Endothelial cell of umbilical vein (primary cell): Measurements from ENCODE around the gene GAL3ST3. TPM values are rescaled to one million over a fixed set of nuclear protein-coding genes. Genes with fewer than 3 reads are reported as not detected.

Experiments used
- BruUV-seq: library from RNA; stranded (reverse); fragments of 400-500 nt; replicated peaks from 2 replicates; lab custom pipeline; 2021; lab: Mats Ljungman, UMichigan
- CTCF ChIA-PET: fragments of 300-600, 350-600 bp; sonication (Branson Sonifier 250); formaldehyde crosslinking; loops from one replicate; lab custom pipeline; 2021; ENCODE audit warnings: antibody characterized with exemption, inconsistent platforms; lab: Charles Lee
- POLR2A ChIA-PET: fragments of 300-600, 350-600 bp; sonication (Branson Sonifier 250); formaldehyde crosslinking; loops from one replicate; lab custom pipeline; 2021; ENCODE audit warnings: antibody characterized with exemption, inconsistent platforms; lab: Charles Lee
- DNase-seq: peaks from one replicate; pipeline ENCODE4 v3.0.0-alpha.2; 2011; ENCODE audit warnings: low read depth, low spot score
- FAIRE-seq: peaks from 2 replicates; lab custom pipeline; 2011; peaks lifted over from hg19 to GRCh38; lab: Jason Lieb, UNC
- H2AFZ ChIP-seq: 2 replicates; pipeline ENCODE4 v1.6.0; 2012; ENCODE audit warnings: low read depth, low read length, control low read depth, inconsistent platforms
- H3K27ac ChIP-seq: 2 replicates; pipeline ENCODE4 v1.5.1; 2011; ENCODE audit warnings: low read depth, mild to moderate bottlenecking, control low read depth, low read length, moderate library complexity; ENCODE audit not compliant: insufficient read depth
- H3K27me3 ChIP-seq, 2 experiments: 2 replicates each; pipeline versions ENCODE4 v1.6.0 to v1.6.1; 2011; ENCODE audit warnings: low read length in 2 of 2, mixed read lengths in 1 of 2; ENCODE audit not compliant: control insufficient read depth in 2 of 2, insufficient read depth in 2 of 2
- H3K36me3 ChIP-seq, 2 experiments: 2 replicates in 1 of 2; 3 replicates in 1 of 2; pipeline ENCODE4 v1.5.1; 2011; ENCODE audit warnings: low read length in 2 of 2, mild to moderate bottlenecking in 1 of 2, moderate library complexity in 1 of 2; ENCODE audit not compliant: control insufficient read depth in 2 of 2, insufficient read depth in 2 of 2; ENCODE audit errors: extremely low read depth in 1 of 2
- H3K4me1 ChIP-seq: 3 replicates; pipeline ENCODE4 v1.5.1; 2011; ENCODE audit warnings: mild to moderate bottlenecking, low read length; ENCODE audit not compliant: control insufficient read depth, insufficient read depth; ENCODE audit errors: extremely low read depth
- H3K4me2 ChIP-seq: 2 replicates; pipeline ENCODE4 v1.6.1; 2011; ENCODE audit warnings: low read length, control low read depth, mixed read lengths; ENCODE audit not compliant: insufficient read depth
- H3K4me3 ChIP-seq, 3 experiments: fragments of 200-600 bp in 1 of 3; sonication (generic), shearing (Covaris generic) in 1 of 3; replicated peaks in 1 of 3; 2 replicates each; pipeline ENCODE4 v1.5.1; 2011 to 2016; ENCODE audit warnings: control low read depth in 3 of 3, low read length in 3 of 3, mild to moderate bottlenecking in 2 of 3, inconsistent platforms in 1 of 3, low read depth in 1 of 3, moderate library complexity in 1 of 3; ENCODE audit not compliant: insufficient read depth in 1 of 3
- H3K79me2 ChIP-seq: 2 replicates; pipeline ENCODE4 v1.6.0; 2012; ENCODE audit warnings: low read length, inconsistent platforms; ENCODE audit not compliant: control insufficient read depth, insufficient read depth
- H3K9ac ChIP-seq: replicated peaks from 2 replicates; pipeline ENCODE3; 2011; ENCODE audit warnings: low read length, control low read depth; ENCODE audit not compliant: insufficient read depth; ENCODE audit errors: extremely low read depth
- H3K9me1 ChIP-seq: replicated peaks from 3 replicates; pipeline ENCODE4 v1.6.0; 2011; ENCODE audit warnings: mild to moderate bottlenecking, low read length; ENCODE audit not compliant: control insufficient read depth, insufficient read depth; ENCODE audit errors: extremely low read depth
- H3K9me3 ChIP-seq: replicated peaks from 2 replicates; pipeline ENCODE4 v1.5.1; 2012; ENCODE audit warnings: low read length, inconsistent platforms; ENCODE audit not compliant: control insufficient read depth, insufficient read depth
- H4K20me1 ChIP-seq: replicated peaks from 2 replicates; pipeline ENCODE3; 2011; ENCODE audit warnings: mild to moderate bottlenecking, low read length; ENCODE audit not compliant: control insufficient read depth, insufficient read depth; ENCODE audit errors: extremely low read depth
- CTCF ChIP-seq, 2 donors: IDR thresholded peaks; 1 replicate in 1 of 2; 2 replicates in 1 of 2; pipeline ENCODE4 v1.5.1; 2011; ENCODE audit warnings: low read length in 2 of 2, mild to moderate bottlenecking in 2 of 2, moderate library complexity in 2 of 2, control low read depth in 1 of 2, inconsistent platforms in 1 of 2, low read depth in 1 of 2; ENCODE audit not compliant: insufficient read depth in 1 of 2; ENCODE audit errors: extremely low read depth in 1 of 2
- EZH2 ChIP-seq: IDR thresholded peaks from 2 replicates; pipeline ENCODE4 v1.6.1; 2012; ENCODE audit warnings: borderline replicate concordance, low read depth, mild to moderate bottlenecking, moderate library complexity, low read length, inconsistent platforms; ENCODE audit not compliant: severe bottlenecking
- FOS ChIP-seq: IDR thresholded peaks from 2 replicates; pipeline ENCODE4 v1.6.1; 2011; ENCODE audit warnings: mild to moderate bottlenecking, low read length, moderate library complexity, borderline replicate concordance; ENCODE audit not compliant: insufficient read depth
- GATA2 ChIP-seq: IDR thresholded peaks from 2 replicates; pipeline ENCODE4 v1.7.0; 2011; ENCODE audit warnings: low read depth, mild to moderate bottlenecking, moderate library complexity, mixed read lengths, low read length; ENCODE audit not compliant: insufficient read length, insufficient read depth
- JUN ChIP-seq: IDR thresholded peaks from 2 replicates; pipeline ENCODE4 v1.6.1; 2011; ENCODE audit warnings: borderline replicate concordance, low read depth; ENCODE audit not compliant: insufficient read length, insufficient read depth
- MYC ChIP-seq: IDR thresholded peaks from one replicate; pipeline ENCODE4 v1.6.1; 2011; ENCODE audit warnings: mild to moderate bottlenecking, low read depth, low read length
- POLR2A ChIP-seq: IDR thresholded peaks from 2 replicates; pipeline ENCODE4 v1.6.1; 2012; ENCODE audit warnings: low read depth, mild to moderate bottlenecking, control low read depth, low read length
- dilution Hi-C: fragments of 300-500 bp; cut with MboI; formaldehyde crosslinking; loops from one replicate; pipeline ENCODE4 v1.15.0; 2019; ENCODE audit warnings: low sequenced_read_pairs; ENCODE audit not compliant: extremely low pct_ligation_motif_present
- intact Hi-C: fragments of 100-400 bp; cut with micrococcal nuclease; formaldehyde crosslinking; loops from one replicate; pipeline ENCODE4 v1.10.0; 2022
- polyA plus RNA-seq, 4 experiments: library from polyadenylated mRNA; depleted of rRNA in 3 of 4; stranded (reverse) in 3 of 4; unstranded in 1 of 4; fragments of >200 nt; gene quantifications; 2 replicates each; pipeline versions ENCODE4 v1.2.1 to v1.2.3, GENCODE V29; 2011 to 2012; ENCODE audit warnings: missing spikeins in 1 of 4
- total RNA-seq: library from RNA; stranded (reverse); gene quantifications from 2 replicates; pipeline ENCODE4 v1.2.3, GENCODE V29; 2021
- TF ChIP-seq, protein P1 (sequence below): IDR thresholded peaks from 2 replicates; pipeline ENCODE4 v1.6.1; 2011; ENCODE audit not compliant: insufficient read depth, insufficient read length

The GAL3ST3 gene
- total and polyA plus RNA-seq, 2 donors (not counting 3 experiments of a cell fraction or from before 2014, with no cell fraction given) = 0.15 TPM; not detected in 1

DNA sequence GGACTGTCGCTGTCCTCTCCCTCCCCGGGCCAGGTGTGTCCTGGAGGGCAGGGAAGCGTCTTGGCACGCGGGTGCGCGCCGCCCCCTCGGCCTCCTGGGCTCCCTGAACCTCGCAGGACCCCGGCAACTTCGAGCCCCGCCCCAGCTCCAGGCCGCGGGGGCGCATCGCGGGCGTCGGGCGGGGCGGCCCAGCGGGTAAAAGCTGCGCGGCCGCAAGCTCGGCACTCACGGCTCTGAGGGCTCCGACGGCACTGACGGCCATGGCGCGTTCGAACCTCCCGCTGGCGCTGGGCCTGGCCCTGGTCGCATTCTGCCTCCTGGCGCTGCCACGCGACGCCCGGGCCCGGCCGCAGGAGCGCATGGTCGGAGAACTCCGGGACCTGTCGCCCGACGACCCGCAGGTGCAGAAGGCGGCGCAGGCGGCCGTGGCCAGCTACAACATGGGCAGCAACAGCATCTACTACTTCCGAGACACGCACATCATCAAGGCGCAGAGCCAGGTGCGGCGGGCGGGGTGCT lies 37.1 kb downstream of the GAL3ST3 start, which contains the start of gene CST6:
TSS of gene CST6 (plus strand) at position 224 of the 519 bp plus-strand sequence. CDS start at position 261, 37 bp downstream.
- Histone ChIP-seq H3K79me2 (no peaks in the 10 kb centered on the region), H3K4me1 (peaks cover 21% of the 10 kb centered on the region), H2AFZ (peak within 1 kb of the TSS; percentile 53), H3K27ac (no peak within 1 kb of the TSS), H3K9ac (no peak within 1 kb of the TSS), H3K4me2 (no peak within 1 kb of the TSS), H3K27me3 (peaks cover 2% of the 10 kb centered on the region in 2 experiments), H3K4me3 (no peak within 1 kb of the TSS), H3K9me3 (no peaks in the 10 kb centered on the region), H3K9me1 (no peaks in the 10 kb centered on the region), H4K20me1 (no peaks in the 10 kb centered on the region), H3K36me3 (no peaks in the 10 kb centered on the region)
- FAIRE-seq (no peak), DNase-seq (no peak)
- dilution Hi-C loops = no loop called here
- TF ChIP-seq POLR2A (no peak), EZH2 (peak; percentile 58)
- no TSS peak for BruUV-seq
- intact Hi-C loops = no loop called here
- POLR2A ChIA-PET = interaction anchor here (0.6 kb wide), 1 partner anchor 115 kb away, joined by 4 read pairs; no protein-coding TSS in a partner anchor
- CTCF ChIA-PET = interaction anchor here (1.0 to 3.2 kb wide), 4 partner anchors 9 to 123 kb away, joined by 3 to 16 read pairs (median 6); partner anchors contain the start of gene FIBP

- H3K4me2 ChIP-seq = no peak overlapping the region
Observed at GRCh38 chr11:66011239-66011784, 37.6 kb downstream of the GAL3ST3 start.

More at GRCh38 chr11:66011239-66011784, 37.6 kb downstream of the GAL3ST3 start:
- dilution Hi-C loops (no loop called here), intact Hi-C loops (no loop called here)
- H3K36me3 ChIP-seq = no peaks in the 10 kb centered on the region
- BruUV-seq = no TSS peak
- H4K20me1 ChIP-seq = no peaks in the 10 kb centered on the region
- ChIA-PET POLR2A (interaction anchor here (0.6 to 0.9 kb wide), 2 partner anchors 9 to 115 kb away, joined by 4 read pairs; no protein-coding TSS in a partner anchor), CTCF (interaction anchor here (1.0 to 3.2 kb wide), 4 partner anchors 10 to 123 kb away, joined by 3 to 16 read pairs (median 6); partner anchors contain the start of gene FIBP)
- no peak overlapping the region for H3K4me3 ChIP-seq
- H3K27me3 ChIP-seq = peaks cover 2% of the 10 kb centered on the region in 2 experiments
- no peak for FAIRE-seq
- H3K9me1 ChIP-seq = no peaks in the 10 kb centered on the region
- no peak for TF ChIP-seq GATA2
- TF ChIP-seq CTCF (IDR thresholded peaks at IDR 0.05; ENCODE audit: extremely low read depth in 1 of 2, insufficient read depth in 1 of 2, low read depth in 1 of 2, low read length in 2 of 2) = no peak
- no peak for TF ChIP-seq EZH2
- no peak for TF ChIP-seq MYC
- TF ChIP-seq FOS = no peak
- TF ChIP-seq, protein P1, sequence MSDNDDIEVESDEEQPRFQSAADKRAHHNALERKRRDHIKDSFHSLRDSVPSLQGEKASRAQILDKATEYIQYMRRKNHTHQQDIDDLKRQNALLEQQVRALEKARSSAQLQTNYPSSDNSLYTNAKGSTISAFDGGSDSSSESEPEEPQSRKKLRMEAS = no peak
- TF ChIP-seq JUN = no peak
- no peak for TF ChIP-seq POLR2A
- H3K79me2 ChIP-seq = no peaks in the 10 kb centered on the region
- no peak overlapping the region for H3K9ac ChIP-seq
- no peaks in the 10 kb centered on the region for H3K9me3 ChIP-seq
- peaks cover 20% of the 10 kb centered on the region for H3K4me1 ChIP-seq
- no peak for DNase-seq
- no peak overlapping the region for H3K27ac ChIP-seq
- H2AFZ ChIP-seq = peak overlapping the region; percentile 53
